Colonic mucosa (tissue), 4 donors: ENCODE data around the gene NEU3. TPM values are rescaled to one million over a fixed set of nuclear protein-coding genes. Genes with fewer than 3 reads are reported as not detected.

ENCODE experiments used
- DNase-seq: peaks from one replicate; pipeline ENCODE4 v3.0.0-alpha.2; 2020
- H3K27ac ChIP-seq: fragments of 200-600 bp; one replicate; pipeline ENCODE4 v1.8.0; 2021
- H3K27me3 ChIP-seq: fragments of 200-600 bp; one replicate; pipeline ENCODE4 v1.8.0; 2021
- H3K36me3 ChIP-seq: fragments of 200-600 bp; one replicate; pipeline ENCODE4 v1.8.0; 2021
- H3K4me1 ChIP-seq: fragments of 200-600 bp; one replicate; pipeline ENCODE4 v1.8.0; 2021; ENCODE audit warnings: mild to moderate bottlenecking
- H3K4me3 ChIP-seq: fragments of 200-600 bp; one replicate; pipeline ENCODE4 v1.8.0; 2021
- H3K9ac ChIP-seq, 2 donors: one replicate each; pipeline ENCODE4 v1.7.0; 2013; ENCODE audit warnings: control low read depth in 2 of 2, low read depth in 2 of 2, low read length in 2 of 2
- H3K9me3 ChIP-seq: fragments of 200-600 bp; one replicate; pipeline ENCODE4 v1.8.0; 2021
- intact Hi-C: fragments of 100-400 bp; cut with DNase I; formaldehyde crosslinking; loops from one replicate; pipeline ENCODE4 v1.14.1; 2022
- total RNA-seq, 2 donors: library from RNA; stranded (reverse); fragmentation: NEBNext Ultra II Directional in 1 of 2; extraction: Animal tissue kit (Norgen Biotek cat#: 25700) in 1 of 2; gene quantifications; one replicate each; pipeline ENCODE4 v1.2.1, GENCODE V29; 2021
- TF ChIP-seq, protein P1 (sequence below): fragments of 200-600 bp; IDR thresholded peaks from one replicate; pipeline ENCODE4 v1.8.0; 2022; ENCODE audit warnings: antibody characterized with exemption, mild to moderate bottlenecking
- donor health status: healthy.
- donor health status: DM: no; HTN: no; CAD: no.
- donor health status: DM: no; HTN: no; CAD: no.

NEU3 gene, protein sequence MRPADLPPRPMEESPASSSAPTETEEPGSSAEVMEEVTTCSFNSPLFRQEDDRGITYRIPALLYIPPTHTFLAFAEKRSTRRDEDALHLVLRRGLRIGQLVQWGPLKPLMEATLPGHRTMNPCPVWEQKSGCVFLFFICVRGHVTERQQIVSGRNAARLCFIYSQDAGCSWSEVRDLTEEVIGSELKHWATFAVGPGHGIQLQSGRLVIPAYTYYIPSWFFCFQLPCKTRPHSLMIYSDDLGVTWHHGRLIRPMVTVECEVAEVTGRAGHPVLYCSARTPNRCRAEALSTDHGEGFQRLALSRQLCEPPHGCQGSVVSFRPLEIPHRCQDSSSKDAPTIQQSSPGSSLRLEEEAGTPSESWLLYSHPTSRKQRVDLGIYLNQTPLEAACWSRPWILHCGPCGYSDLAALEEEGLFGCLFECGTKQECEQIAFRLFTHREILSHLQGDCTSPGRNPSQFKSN
- 1 to 10 TPM; 3.3 to 8.1 TPM for total RNA-seq

DNA sequence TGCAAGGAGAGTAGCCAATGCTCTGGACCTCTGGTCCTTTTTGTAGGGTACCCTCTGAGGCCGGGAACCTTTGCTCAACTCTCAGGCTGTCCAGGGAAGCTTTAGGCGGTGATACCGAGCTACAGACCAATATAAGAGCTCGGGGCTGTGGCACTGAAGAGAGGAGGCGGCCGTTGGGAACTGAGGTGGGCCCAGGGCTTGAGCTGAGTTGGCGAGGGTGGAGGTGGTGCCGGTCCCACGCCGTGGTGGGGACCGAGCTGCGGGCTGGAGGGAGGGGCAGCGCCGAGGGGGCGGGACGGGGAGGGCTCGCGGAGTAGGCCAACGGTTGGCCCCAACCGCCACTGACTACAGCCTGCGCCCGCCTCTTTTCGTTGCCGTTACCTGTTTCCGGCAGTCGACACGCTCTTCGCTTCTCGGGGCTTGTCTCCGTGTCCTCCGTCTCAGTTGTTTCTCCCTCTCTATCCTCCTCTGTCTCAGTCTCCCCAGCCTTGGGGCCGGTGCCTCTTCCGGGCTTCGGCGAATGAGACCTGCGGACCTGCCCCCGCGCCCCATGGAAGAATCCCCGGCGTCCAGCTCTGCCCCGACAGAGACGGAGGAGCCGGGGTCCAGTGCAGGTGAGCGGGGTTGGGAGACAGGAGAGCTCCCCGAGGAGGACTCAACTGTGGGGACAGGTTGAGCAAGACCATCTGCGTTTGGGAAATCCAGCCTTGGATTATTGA is at the start of gene NEU3:
NEU3 (plus strand) TSS at position 393 of the 719 bp plus-strand sequence; CDS start at position 521, 128 bp downstream.
- H3K9ac ChIP-seq: peak within 1 kb of the TSS; percentile 79 to 81
- TF ChIP-seq, protein P1, sequence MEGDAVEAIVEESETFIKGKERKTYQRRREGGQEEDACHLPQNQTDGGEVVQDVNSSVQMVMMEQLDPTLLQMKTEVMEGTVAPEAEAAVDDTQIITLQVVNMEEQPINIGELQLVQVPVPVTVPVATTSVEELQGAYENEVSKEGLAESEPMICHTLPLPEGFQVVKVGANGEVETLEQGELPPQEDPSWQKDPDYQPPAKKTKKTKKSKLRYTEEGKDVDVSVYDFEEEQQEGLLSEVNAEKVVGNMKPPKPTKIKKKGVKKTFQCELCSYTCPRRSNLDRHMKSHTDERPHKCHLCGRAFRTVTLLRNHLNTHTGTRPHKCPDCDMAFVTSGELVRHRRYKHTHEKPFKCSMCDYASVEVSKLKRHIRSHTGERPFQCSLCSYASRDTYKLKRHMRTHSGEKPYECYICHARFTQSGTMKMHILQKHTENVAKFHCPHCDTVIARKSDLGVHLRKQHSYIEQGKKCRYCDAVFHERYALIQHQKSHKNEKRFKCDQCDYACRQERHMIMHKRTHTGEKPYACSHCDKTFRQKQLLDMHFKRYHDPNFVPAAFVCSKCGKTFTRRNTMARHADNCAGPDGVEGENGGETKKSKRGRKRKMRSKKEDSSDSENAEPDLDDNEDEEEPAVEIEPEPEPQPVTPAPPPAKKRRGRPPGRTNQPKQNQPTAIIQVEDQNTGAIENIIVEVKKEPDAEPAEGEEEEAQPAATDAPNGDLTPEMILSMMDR: no peak
- no peaks in the 10 kb centered on the region for H3K27me3 ChIP-seq
- H3K4me1 ChIP-seq: peaks cover 5% of the 10 kb centered on the region
- peak; percentile 87 for DNase-seq
- peak within 1 kb of the TSS; percentile 81 for H3K4me3 ChIP-seq
- intact Hi-C loops: no loop called here
- no peaks in the 10 kb centered on the region for H3K36me3 ChIP-seq
- no peaks in the 10 kb centered on the region for H3K9me3 ChIP-seq
- H3K27ac ChIP-seq: no peak within 1 kb of the TSS

DNA sequence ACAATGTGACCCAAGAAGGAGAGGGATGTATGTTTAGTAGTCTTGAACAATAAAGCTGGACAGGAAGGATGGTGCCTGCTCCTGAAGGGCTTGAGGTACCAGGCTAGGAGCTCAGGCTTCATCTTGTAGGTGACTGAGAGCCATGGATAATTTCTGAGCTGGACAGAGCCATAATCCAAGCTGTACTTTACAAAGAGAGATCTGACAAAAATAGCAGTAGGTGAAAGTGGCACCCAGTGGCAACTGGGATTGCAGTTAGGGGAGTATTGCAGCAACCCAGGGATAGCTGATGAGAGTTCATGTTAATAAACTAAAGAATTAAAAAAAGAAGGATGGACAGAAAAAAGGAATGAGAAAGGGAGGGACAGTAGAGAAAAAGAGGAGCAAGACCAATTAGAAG is 47.2 kb upstream of the NEU3 start:
- no peak for DNase-seq
- H3K4me3 ChIP-seq: no peak overlapping the region
- no peaks in the 10 kb centered on the region for H3K9me3 ChIP-seq
- TF ChIP-seq, protein P1: no peak
- H3K27me3 ChIP-seq: no peaks in the 10 kb centered on the region
- H3K9ac ChIP-seq: no peak overlapping the region
- H3K27ac ChIP-seq: no peak overlapping the region
- H3K36me3 ChIP-seq: no peaks in the 10 kb centered on the region
- H3K4me1 ChIP-seq: no peaks in the 10 kb centered on the region
- intact Hi-C loops: no loop called here

DNA sequence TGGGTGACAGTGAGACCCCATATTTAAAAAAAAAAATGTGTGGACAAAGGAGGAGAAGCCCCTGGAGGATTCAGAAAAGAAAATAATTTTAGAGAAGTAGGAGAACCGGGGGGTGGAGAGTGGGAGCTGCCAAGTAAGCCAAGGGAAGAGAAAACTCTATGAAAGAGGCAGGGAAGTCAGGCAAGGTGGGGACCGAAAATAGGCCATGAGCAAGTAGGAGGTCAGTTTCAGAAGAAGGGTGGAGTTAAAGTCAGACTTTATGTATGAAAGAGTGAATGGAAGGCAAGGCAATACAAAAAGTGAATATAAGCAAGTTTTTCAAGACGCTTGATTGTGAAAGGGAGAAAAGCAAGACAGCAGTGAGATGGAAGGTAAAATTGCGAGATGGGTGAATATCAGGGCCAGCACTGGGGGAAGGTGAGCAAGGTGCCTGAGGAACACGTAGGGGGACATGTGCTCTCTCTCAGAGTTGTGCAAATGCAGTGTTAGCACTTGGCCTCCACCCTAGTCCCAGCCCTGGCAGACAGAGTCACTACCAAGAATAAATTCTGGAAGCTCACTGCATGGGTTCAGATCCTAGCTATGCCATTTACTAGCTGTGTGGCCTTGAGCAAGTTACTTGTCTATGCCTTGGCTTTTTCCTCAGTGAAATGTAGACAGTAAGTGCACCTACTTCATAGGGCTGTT is 46.5 kb upstream of the NEU3 start:
- no peak overlapping the region for H3K9ac ChIP-seq
- no peaks in the 10 kb centered on the region for H3K4me1 ChIP-seq
- intact Hi-C loops: no loop called here
- no peak for DNase-seq
- no peaks in the 10 kb centered on the region for H3K36me3 ChIP-seq
- H3K27me3 ChIP-seq: no peaks in the 10 kb centered on the region
- no peaks in the 10 kb centered on the region for H3K9me3 ChIP-seq
- no peak overlapping the region for H3K27ac ChIP-seq
- TF ChIP-seq, protein P1: no peak
- H3K4me3 ChIP-seq: no peak overlapping the region

DNA sequence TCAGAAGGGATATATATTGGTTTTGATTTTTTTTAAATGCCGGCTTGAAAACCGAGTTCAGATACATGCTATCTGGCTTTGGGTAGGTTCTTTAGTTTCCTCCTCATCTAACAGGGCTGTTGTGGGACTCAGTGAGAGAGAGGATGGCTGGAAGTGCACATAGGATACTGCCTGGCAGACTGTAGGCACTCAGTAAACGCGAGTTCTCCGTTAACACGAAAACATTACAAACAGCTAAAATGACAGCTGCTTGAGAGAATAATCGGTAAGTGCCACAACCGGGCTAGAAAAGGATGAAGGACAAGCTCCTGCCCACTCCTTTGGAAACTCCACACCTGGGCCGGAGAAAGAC is 40.2 kb upstream of the NEU3 start:
- TF ChIP-seq, protein P1: no peak
- H3K9me3 ChIP-seq: no peaks in the 10 kb centered on the region
- no peak for DNase-seq
- peak overlapping the region; percentile 54 for H3K27ac ChIP-seq
- H3K4me1 ChIP-seq: no peaks in the 10 kb centered on the region
- no peaks in the 10 kb centered on the region for H3K27me3 ChIP-seq
- intact Hi-C loops: no loop called here
- H3K36me3 ChIP-seq: no peaks in the 10 kb centered on the region
- peak overlapping the region; percentile 96 to 98 for H3K9ac ChIP-seq
- peak overlapping the region; percentile 61 for H3K4me3 ChIP-seq
